ENCODE data around the gene SUGCT. TPM values are rescaled to one million over a fixed set of nuclear protein-coding genes. Genes with fewer than 3 reads are reported as not detected.
"Not testable (repeated sequence)": the region's sequence is repeated elsewhere in the genome, so short reads cannot be mapped to it uniquely, and the experiment has no call there.

Gene SUGCT
- total RNA-seq, 1 experiment from 2014 or later, result 4.6 TPM

DNA sequence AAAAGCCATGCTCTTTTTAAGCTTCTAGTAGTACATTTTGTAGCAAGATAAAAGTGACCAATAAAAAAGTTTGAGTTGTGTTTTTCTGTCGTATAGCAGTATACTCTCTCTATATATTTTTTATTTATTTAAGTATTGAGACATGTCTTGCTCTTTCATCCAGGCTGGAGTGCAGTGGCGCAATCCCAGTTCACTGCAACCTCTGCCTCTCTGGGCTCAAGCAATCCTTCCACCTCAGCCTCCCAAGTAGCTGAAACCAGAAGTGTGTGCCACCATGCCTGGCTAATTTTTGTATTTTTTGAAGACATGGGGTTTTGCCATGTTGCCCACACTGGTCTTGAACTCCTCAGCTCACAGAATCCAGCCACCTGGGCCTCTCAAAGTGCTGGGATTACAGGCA, 2.8 kb downstream of the SUGCT start:
- Mint-ChIP-seq H3K27ac (no peak overlapping the region), H3K9me3 (peaks cover 11% of the 10 kb centered on the region), H3K4me3 (no peak overlapping the region), H3K4me1 (peaks cover 7% of the 10 kb centered on the region), H3K36me3 (peaks cover 2% of the 10 kb centered on the region), H3K27me3 (ENCODE audit: low read depth) (peaks cover 14% of the 10 kb centered on the region)
- no peak for DNase-seq (ENCODE audit: low spot score)
- ChIA-PET CTCF (no interaction called here), POLR2A (no interaction called here)
- TF ChIP-seq, protein P1, sequence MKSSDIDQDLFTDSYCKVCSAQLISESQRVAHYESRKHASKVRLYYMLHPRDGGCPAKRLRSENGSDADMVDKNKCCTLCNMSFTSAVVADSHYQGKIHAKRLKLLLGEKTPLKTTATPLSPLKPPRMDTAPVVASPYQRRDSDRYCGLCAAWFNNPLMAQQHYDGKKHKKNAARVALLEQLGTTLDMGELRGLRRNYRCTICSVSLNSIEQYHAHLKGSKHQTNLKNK (CRISPR knock-in tag; IDR thresholded peaks at IDR 0.05), result no peak
- TF ChIP-seq, protein P2, sequence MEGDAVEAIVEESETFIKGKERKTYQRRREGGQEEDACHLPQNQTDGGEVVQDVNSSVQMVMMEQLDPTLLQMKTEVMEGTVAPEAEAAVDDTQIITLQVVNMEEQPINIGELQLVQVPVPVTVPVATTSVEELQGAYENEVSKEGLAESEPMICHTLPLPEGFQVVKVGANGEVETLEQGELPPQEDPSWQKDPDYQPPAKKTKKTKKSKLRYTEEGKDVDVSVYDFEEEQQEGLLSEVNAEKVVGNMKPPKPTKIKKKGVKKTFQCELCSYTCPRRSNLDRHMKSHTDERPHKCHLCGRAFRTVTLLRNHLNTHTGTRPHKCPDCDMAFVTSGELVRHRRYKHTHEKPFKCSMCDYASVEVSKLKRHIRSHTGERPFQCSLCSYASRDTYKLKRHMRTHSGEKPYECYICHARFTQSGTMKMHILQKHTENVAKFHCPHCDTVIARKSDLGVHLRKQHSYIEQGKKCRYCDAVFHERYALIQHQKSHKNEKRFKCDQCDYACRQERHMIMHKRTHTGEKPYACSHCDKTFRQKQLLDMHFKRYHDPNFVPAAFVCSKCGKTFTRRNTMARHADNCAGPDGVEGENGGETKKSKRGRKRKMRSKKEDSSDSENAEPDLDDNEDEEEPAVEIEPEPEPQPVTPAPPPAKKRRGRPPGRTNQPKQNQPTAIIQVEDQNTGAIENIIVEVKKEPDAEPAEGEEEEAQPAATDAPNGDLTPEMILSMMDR (IDR thresholded peaks at IDR 0.05), result no peak
- TF ChIP-seq, protein P3, sequence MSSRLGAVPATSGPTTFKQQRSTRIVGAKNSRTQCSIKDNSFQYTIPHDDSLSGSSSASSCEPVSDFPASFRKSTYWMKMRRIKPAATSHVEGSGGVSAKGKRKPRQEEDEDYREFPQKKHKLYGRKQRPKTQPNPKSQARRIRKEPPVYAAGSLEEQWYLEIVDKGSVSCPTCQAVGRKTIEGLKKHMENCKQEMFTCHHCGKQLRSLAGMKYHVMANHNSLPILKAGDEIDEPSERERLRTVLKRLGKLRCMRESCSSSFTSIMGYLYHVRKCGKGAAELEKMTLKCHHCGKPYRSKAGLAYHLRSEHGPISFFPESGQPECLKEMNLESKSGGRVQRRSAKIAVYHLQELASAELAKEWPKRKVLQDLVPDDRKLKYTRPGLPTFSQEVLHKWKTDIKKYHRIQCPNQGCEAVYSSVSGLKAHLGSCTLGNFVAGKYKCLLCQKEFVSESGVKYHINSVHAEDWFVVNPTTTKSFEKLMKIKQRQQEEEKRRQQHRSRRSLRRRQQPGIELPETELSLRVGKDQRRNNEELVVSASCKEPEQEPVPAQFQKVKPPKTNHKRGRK (CRISPR knock-in tag; IDR thresholded peaks at IDR 0.05; ENCODE audit: borderline replicate concordance), result no peak
- no peak for ATAC-seq

DNA sequence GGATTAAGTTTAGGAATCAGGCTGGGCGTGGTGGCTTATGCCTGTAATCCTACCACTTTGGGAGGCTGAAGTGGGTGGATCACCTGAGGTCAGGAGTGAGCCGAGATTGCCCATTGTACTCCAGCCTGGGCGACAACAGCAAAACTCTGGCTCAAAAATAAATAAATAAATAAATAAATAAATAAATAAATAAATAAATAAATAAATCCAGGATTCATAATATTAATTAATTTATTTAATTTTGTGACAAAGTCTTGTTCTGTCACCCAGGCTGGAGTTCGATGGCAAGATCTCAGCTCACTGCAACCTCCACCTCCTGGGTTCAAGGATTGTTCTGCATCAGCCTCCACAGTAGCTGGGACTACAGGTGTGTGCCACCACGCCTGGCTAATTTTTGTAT, 4.2 kb downstream of the SUGCT start:
- H3K9me3 Mint-ChIP-seq, result peaks cover 16% of the 10 kb centered on the region
- ATAC-seq (no peak), DNase-seq (ENCODE audit: low spot score) (no peak)
- CTCF ChIA-PET, result no interaction called here
- peaks cover 6% of the 10 kb centered on the region; the same call in 1 of the 2 replicates for H3K4me1 Mint-ChIP-seq
- peaks cover 14% of the 10 kb centered on the region for H3K27me3 Mint-ChIP-seq (ENCODE audit: low read depth)
- TF ChIP-seq HMGA2 (CRISPR knock-in tag; IDR thresholded peaks at IDR 0.05) (peak; percentile 73; the same call in 1 of the 2 replicates), ZBTB21 (CRISPR knock-in tag; IDR thresholded peaks at IDR 0.05; ENCODE audit: borderline replicate concordance) (no peak)
- H3K36me3 Mint-ChIP-seq, result no peaks in the 10 kb centered on the region; the same call in none of the 2 replicates
- POLR2A ChIA-PET, result interaction anchor here (0.5 kb wide), 1 partner anchor 38 kb away, joined by 5 read pairs; no protein-coding TSS in a partner anchor
- H3K27ac Mint-ChIP-seq, result no peak overlapping the region
- H3K4me3 Mint-ChIP-seq, result no peak overlapping the region

DNA sequence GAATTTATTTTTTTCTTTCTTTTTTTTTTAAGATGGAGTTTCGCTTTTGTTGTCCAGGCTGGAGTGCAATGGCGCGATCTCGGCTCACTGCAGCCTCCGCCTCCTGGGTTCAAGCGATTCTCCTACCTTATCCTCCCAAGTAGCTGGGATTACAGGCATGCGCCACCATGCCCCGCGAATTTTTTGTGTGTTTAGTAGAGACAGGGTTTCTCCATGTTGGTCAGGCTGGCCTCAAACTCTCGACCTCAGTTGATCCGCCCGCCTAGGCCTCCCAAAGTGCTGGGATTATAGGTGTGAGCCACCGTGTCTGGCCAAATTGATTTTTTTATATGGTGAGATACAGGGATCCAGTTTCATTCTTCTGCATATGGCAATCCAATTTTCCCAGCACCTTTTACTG, 5.1 kb downstream of the SUGCT start:
- CTCF ChIA-PET; H3K4me3 Mint-ChIP-seq; DNase-seq (ENCODE audit: low spot score); ATAC-seq; H3K27ac Mint-ChIP-seq; POLR2A ChIA-PET; H3K36me3 Mint-ChIP-seq; H3K4me1 Mint-ChIP-seq: not testable (repeated sequence)
- Mint-ChIP-seq H3K27me3 (ENCODE audit: low read depth) (peaks cover 14% of the 10 kb centered on the region), H3K9me3 (peaks cover 21% of the 10 kb centered on the region)

DNA sequence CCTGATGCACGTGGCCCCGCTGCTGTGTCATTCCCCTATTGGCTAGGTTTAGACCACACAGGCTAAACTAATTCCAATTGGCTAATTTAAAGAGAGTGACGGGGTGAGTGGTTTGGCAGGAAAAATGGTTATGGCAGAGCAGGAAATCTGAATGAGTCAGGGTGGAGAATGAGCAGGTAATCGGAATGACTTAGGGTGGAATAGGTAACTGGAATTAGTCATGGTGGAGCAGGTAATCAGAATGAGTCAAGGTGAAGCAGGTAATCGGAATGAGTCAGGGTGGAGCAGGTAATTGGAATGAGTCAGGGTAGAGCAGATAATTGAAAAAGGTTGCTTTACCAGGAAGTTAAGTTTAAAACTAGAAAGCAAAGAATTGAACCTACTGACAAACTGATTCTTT, 7.1 kb downstream of the SUGCT start:
- CTCF ChIA-PET; DNase-seq (ENCODE audit: low spot score); H3K27me3 Mint-ChIP-seq (ENCODE audit: low read depth); ATAC-seq; POLR2A ChIA-PET; H3K4me3 Mint-ChIP-seq; H3K27ac Mint-ChIP-seq; H3K4me1 Mint-ChIP-seq: not testable (repeated sequence)
- Mint-ChIP-seq H3K9me3 (peaks cover 40% of the 10 kb centered on the region), H3K36me3 (peaks cover 21% of the 10 kb centered on the region)

DNA sequence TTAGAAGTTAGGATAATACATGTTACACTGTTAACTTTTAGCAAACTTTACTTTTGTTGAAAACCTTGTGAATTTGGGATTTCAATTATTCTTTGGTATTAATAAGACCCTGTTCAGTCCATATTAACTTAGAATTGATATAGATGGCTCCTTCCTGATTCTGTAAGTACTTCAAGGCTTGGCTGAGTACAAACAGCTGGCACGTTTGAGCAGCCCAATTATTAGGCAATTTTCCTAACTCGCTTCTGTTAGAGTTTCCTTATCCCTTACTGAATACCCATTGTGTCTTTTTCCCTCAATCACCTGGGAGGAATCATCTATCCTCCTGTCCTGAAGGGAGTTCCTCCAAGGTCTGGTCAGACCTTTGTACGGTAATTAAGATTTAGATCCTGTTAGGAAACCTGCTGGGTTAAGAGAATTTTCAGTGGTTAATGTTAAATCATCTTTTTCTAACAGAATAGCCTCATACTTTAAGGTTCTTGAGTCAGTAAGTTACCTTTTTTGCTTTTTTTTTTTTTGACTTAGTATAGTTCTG, 10.9 kb downstream of the SUGCT start:
- DNase-seq (ENCODE audit: low spot score); H3K27ac Mint-ChIP-seq; H3K27me3 Mint-ChIP-seq (ENCODE audit: low read depth); CTCF ChIA-PET; H3K4me3 Mint-ChIP-seq; POLR2A ChIA-PET; ATAC-seq: not testable (repeated sequence)
- H3K4me1 Mint-ChIP-seq, result peaks cover 23% of the 10 kb centered on the region
- peaks cover 29% of the 10 kb centered on the region for H3K36me3 Mint-ChIP-seq
- peaks cover 44% of the 10 kb centered on the region for H3K9me3 Mint-ChIP-seq

DNA sequence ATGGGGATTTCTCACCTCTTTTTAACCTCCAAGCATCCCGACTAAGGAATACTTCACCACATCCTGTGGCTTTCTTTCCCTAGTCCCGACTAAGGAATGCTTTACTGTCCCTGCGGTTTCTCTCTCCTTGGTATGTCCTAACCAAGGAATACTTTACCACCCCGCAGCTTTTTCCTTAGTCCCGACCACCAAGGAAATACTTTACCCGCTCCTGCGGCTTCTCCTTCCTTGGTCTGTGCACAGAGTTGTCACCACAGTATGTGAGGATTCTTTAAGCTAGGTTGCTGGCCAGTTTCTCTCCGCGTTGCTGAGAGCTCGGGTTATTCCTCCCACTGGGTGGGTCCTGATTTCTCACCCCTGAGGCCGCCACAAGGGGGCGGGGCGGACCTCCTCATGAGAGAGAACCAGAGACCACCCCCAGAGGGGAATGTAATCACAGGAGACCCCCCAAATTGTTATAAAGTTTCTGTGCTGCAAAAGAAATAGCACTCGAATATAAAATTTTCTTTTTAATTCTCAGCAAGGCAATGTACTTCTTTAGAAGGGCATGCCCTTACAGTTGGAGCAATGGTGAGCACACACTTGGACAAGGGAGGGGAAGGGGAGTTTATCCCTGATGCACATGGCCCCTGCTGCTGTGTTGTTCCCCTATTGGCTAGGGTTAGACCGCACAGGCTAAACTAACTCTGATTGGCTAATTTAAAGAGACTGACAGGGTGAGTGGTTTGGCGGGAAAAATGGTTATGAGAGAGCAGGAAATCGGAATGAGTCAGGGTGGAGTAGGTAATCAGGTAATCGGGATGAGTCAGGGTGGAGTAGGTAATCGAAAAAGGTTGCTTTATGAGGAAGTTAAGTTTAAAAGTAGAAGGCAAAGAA, 12.8 kb downstream of the SUGCT start:
- CTCF ChIA-PET, result interaction anchor here (0.5 to 1.0 kb wide), 5 partner anchors 13 to 158 kb away, joined by 3 to 6 read pairs (median 4); partner anchors contain the start of genes MPLKIP and SUGCT
- peak; percentile 33 for ATAC-seq
- Mint-ChIP-seq H3K4me1 (peaks cover 23% of the 10 kb centered on the region), H3K36me3 (peaks cover 30% of the 10 kb centered on the region), H3K9me3 (peaks cover 39% of the 10 kb centered on the region), H3K27ac (peak overlapping the region; percentile 3; the same call in 1 of the 2 replicates), H3K4me3 (no peak overlapping the region), H3K27me3 (ENCODE audit: low read depth) (no peaks in the 10 kb centered on the region; the same call in 1 of the 2 replicates)
- POLR2A ChIA-PET, result no interaction called here
- DNase-seq (ENCODE audit: low spot score), result peak; percentile 31
- TF ChIP-seq TEAD1 (CRISPR knock-in tag; IDR thresholded peaks at IDR 0.05), result no peak
- TF ChIP-seq, protein P4, sequence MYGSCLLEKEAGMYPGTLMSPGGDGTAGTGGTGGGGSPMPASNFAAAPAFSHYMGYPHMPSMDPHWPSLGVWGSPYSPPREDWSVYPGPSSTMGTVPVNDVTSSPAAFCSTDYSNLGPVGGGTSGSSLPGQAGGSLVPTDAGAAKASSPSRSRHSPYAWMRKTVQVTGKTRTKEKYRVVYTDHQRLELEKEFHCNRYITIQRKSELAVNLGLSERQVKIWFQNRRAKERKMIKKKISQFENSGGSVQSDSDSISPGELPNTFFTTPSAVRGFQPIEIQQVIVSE (CRISPR knock-in tag; IDR thresholded peaks at IDR 0.05; ENCODE audit: borderline replicate concordance), result no peak
- TF ChIP-seq ATF1 (CRISPR knock-in tag; IDR thresholded peaks at IDR 0.05), result no peak
- no peak for TF ChIP-seq ZNF232 (CRISPR knock-in tag; IDR thresholded peaks at IDR 0.05)
- no peak for TF ChIP-seq IRF2 (CRISPR knock-in tag; IDR thresholded peaks at IDR 0.05; ENCODE audit: borderline replicate concordance, low read depth)
- TF ChIP-seq ZNF138 (CRISPR knock-in tag; conservative IDR thresholded peaks at IDR 0.05), result no peak
- no peak for TF ChIP-seq SMAD3 (CRISPR knock-in tag; IDR thresholded peaks at IDR 0.05; ENCODE audit: borderline replicate concordance)

DNA sequence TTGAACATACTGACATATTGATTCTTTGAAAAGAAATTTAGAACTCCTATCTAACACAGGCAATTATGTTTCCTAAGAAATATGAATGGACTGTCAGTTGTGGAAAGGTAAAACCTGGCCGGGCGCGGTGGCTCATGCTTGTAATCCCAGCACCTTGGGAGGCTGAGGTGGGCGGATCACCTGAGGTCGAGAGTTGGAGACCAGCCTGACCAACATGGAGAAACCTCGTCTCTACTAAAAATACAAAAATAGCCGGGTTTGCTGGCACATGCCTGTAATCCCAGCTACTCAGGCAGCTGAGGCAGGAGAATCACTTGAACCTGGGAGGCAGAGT, 13.4 kb downstream of the SUGCT start:
- peaks cover 30% of the 10 kb centered on the region for H3K36me3 Mint-ChIP-seq
- POLR2A ChIA-PET; ATAC-seq; DNase-seq (ENCODE audit: low spot score); H3K27me3 Mint-ChIP-seq (ENCODE audit: low read depth); H3K4me3 Mint-ChIP-seq: not testable (repeated sequence)
- H3K4me1 Mint-ChIP-seq, result peaks cover 22% of the 10 kb centered on the region
- H3K9me3 Mint-ChIP-seq, result peaks cover 39% of the 10 kb centered on the region
- CTCF ChIA-PET, result interaction anchor here (2.5 kb wide), 1 partner anchor 13 kb away, joined by 8 read pairs; the partner anchor contains the start of genes MPLKIP and SUGCT
- H3K27ac Mint-ChIP-seq, result 0 out of 2 replicates have a peak overlapping the region, but pooled peaks have one; percentile 3
